Measurements from ENCODE around the gene SF3B4.

Gene SF3B4

GRCh38 chr1:149926296-149926695 is 1.3 kb downstream of the SF3B4 start:
- no peaks in the 10 kb centered on the region for H3K9me3 ChIP-seq (ENCODE audit: control insufficient read depth, insufficient read depth, low read length)
- no peaks in the 10 kb centered on the region for H3K9me2 ChIP-seq (replicated peaks; ENCODE audit: control insufficient read depth, low read length)
- H4K20me1 ChIP-seq (ENCODE audit: control insufficient read depth, insufficient read depth, low read depth, low read length) = peaks cover 19% of the 10 kb centered on the region
- H3K79me2 ChIP-seq (ENCODE audit: control insufficient read depth, low read length) = peaks cover 34% of the 10 kb centered on the region
- peak overlapping the region; percentile 93 for H3K4me3 ChIP-seq (ENCODE audit: low read length)
- H3K36me3 ChIP-seq (ENCODE audit: control insufficient read depth, low read length) = peaks cover 57% of the 10 kb centered on the region
- H3K27ac ChIP-seq (ENCODE audit: low read depth, low read length) = no peak overlapping the region
- H3K27me3 ChIP-seq (ENCODE audit: control insufficient read depth, low read length) = no peaks in the 10 kb centered on the region
- peaks cover 29% of the 10 kb centered on the region for H3K4me1 ChIP-seq (ENCODE audit: control insufficient read depth, low read length)
- H3F3A ChIP-seq (ENCODE audit: control insufficient read depth, insufficient read depth) = peaks cover 5% of the 10 kb centered on the region
- TF ChIP-seq EZH2phosphoT487 (IDR thresholded peaks at IDR 0.05; ENCODE audit: borderline replicate concordance, low read length) = no peak
- no peak for TF ChIP-seq CTCF (IDR thresholded peaks at IDR 0.05; ENCODE audit: low read depth, low read length, poor library complexity, severe bottlenecking)
- H3K4me2 ChIP-seq (ENCODE audit: low read length) = peak overlapping the region; percentile 85

- TF ChIP-seq EZH2phosphoT487 (IDR thresholded peaks at IDR 0.05; ENCODE audit: borderline replicate concordance, low read length) (no peak), CTCF (IDR thresholded peaks at IDR 0.05; ENCODE audit: low read depth, low read length, poor library complexity, severe bottlenecking) (no peak)
- Histone ChIP-seq H3K27me3 (ENCODE audit: control insufficient read depth, low read length) (no peaks in the 10 kb centered on the region), H3K36me3 (ENCODE audit: control insufficient read depth, low read length) (peaks cover 57% of the 10 kb centered on the region), H3K27ac (ENCODE audit: low read depth, low read length) (no peak overlapping the region), H4K20me1 (ENCODE audit: control insufficient read depth, insufficient read depth, low read depth, low read length) (peaks cover 19% of the 10 kb centered on the region), H3K9me2 (replicated peaks; ENCODE audit: control insufficient read depth, low read length) (no peaks in the 10 kb centered on the region), H3K79me2 (ENCODE audit: control insufficient read depth, low read length) (peaks cover 34% of the 10 kb centered on the region), H3K4me1 (ENCODE audit: control insufficient read depth, low read length) (peaks cover 29% of the 10 kb centered on the region), H3K9me3 (ENCODE audit: control insufficient read depth, insufficient read depth, low read length) (no peaks in the 10 kb centered on the region), H3K4me2 (ENCODE audit: low read length) (peak overlapping the region; percentile 85), H3F3A (ENCODE audit: control insufficient read depth, insufficient read depth) (peaks cover 8% of the 10 kb centered on the region), H3K4me3 (ENCODE audit: low read length) (peak overlapping the region; percentile 93; the same call in 1 of the 2 replicates)
Measured at GRCh38 chr1:149925751-149926150, 1.9 kb downstream of the SF3B4 start.

GRCh38 chr1:149925345-149925744 is 2.3 kb downstream of the SF3B4 start:
- Histone ChIP-seq H3K4me1 (ENCODE audit: control insufficient read depth, low read length) (peaks cover 29% of the 10 kb centered on the region), H3K4me2 (ENCODE audit: low read length) (peak overlapping the region; percentile 85), H3K27ac (ENCODE audit: low read depth, low read length) (no peak overlapping the region), H3K4me3 (ENCODE audit: low read length) (no peak overlapping the region), H3K27me3 (ENCODE audit: control insufficient read depth, low read length) (no peaks in the 10 kb centered on the region), H3K9me3 (ENCODE audit: control insufficient read depth, insufficient read depth, low read length) (no peaks in the 10 kb centered on the region), H4K20me1 (ENCODE audit: control insufficient read depth, insufficient read depth, low read depth, low read length) (peaks cover 19% of the 10 kb centered on the region), H3K79me2 (ENCODE audit: control insufficient read depth, low read length) (peaks cover 34% of the 10 kb centered on the region), H3K36me3 (ENCODE audit: control insufficient read depth, low read length) (peaks cover 57% of the 10 kb centered on the region), H3K9me2 (replicated peaks; ENCODE audit: control insufficient read depth, low read length) (no peaks in the 10 kb centered on the region), H3F3A (ENCODE audit: control insufficient read depth, insufficient read depth) (peaks cover 12% of the 10 kb centered on the region)
- no peak for TF ChIP-seq EZH2phosphoT487 (IDR thresholded peaks at IDR 0.05; ENCODE audit: borderline replicate concordance, low read length)
- TF ChIP-seq CTCF (IDR thresholded peaks at IDR 0.05; ENCODE audit: low read depth, low read length, poor library complexity, severe bottlenecking) = no peak
